Measurements from ENCODE around the gene KIF6.

KIF6 gene

DNA sequence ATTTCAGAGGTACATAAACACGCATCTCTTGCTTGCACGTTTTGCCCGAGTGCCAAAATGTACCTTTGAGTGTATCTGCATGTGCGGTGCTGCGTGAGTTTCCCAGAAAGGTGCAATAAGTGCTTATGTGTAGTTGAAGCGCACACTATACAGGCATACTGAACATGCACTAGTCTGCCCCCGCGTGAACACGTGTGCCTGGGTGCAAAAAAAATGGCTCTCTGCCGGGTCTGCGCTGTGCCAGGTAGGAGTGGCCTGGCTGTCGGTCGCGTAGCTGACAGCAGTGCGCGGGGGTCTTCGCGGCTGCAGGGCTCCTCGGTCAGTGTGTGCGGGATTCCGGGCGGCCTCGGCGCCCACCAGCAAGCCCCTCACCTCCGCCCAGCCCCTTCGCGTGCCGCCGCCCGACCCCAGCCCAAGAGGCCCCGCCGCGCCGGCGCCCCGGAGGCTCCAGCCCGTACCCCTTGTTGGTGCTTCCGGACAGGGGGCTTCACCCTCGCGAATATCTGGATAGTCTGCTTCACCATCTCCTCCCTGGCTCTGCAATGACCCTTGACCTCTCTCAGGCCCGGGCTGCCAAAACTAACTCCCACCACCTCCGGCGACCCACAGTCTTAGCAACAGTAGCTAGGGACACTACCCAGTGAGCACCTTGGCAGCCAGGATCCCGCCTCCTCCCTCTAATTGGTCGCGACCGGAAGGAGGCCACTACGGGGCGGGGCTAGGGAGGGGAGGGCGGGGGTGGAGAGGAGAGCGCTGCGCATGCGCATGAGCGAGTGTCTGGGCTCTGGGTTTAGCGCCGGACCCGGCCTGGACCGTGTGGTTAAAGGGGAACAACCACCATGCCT is at the start of gene KIF6:
KIF6 (minus strand) TSS at position 622 of the 845 bp plus-strand sequence; CDS start at position 524, 98 bp downstream.
- H3K79me2 ChIP-seq (ENCODE audit: insufficient read depth, low read length), result no peaks in the 10 kb centered on the region
- no peaks in the 10 kb centered on the region for H3K36me3 ChIP-seq (ENCODE audit: insufficient read depth, low read length)
- no peaks in the 10 kb centered on the region for H4K20me1 ChIP-seq (ENCODE audit: insufficient read depth, low read length)
- peaks cover 9% of the 10 kb centered on the region for H3K4me1 ChIP-seq (ENCODE audit: insufficient read depth, low read length)
- TF ChIP-seq, protein P1, sequence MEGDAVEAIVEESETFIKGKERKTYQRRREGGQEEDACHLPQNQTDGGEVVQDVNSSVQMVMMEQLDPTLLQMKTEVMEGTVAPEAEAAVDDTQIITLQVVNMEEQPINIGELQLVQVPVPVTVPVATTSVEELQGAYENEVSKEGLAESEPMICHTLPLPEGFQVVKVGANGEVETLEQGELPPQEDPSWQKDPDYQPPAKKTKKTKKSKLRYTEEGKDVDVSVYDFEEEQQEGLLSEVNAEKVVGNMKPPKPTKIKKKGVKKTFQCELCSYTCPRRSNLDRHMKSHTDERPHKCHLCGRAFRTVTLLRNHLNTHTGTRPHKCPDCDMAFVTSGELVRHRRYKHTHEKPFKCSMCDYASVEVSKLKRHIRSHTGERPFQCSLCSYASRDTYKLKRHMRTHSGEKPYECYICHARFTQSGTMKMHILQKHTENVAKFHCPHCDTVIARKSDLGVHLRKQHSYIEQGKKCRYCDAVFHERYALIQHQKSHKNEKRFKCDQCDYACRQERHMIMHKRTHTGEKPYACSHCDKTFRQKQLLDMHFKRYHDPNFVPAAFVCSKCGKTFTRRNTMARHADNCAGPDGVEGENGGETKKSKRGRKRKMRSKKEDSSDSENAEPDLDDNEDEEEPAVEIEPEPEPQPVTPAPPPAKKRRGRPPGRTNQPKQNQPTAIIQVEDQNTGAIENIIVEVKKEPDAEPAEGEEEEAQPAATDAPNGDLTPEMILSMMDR (IDR thresholded peaks at IDR 0.05; ENCODE audit: borderline replicate concordance, extremely low read depth, low read length, poor library complexity, severe bottlenecking), result no peak
- no peak for TF ChIP-seq EZH2 (IDR thresholded peaks at IDR 0.05; ENCODE audit: borderline replicate concordance, low read depth, low read length, severe bottlenecking)
- peaks cover 2% of the 10 kb centered on the region for H3K27me3 ChIP-seq (ENCODE audit: insufficient read depth, low read length, poor library complexity)
- no peak within 1 kb of the TSS for H3K27ac ChIP-seq (ENCODE audit: low read length)
- peak; percentile 99 for ATAC-seq (ENCODE audit: insufficient read depth, low read depth)
- peak within 1 kb of the TSS; percentile 78 for H3K4me2 ChIP-seq (ENCODE audit: insufficient read depth, low read length)
- H3K4me3 ChIP-seq (ENCODE audit: low read depth in 1 of 2, low read length in 2 of 2), result peak within 1 kb of the TSS in 1 of 2 experiments; percentile 57; a peak in 3 of 4 replicates
- no peaks in the 10 kb centered on the region for H3K9me3 ChIP-seq (ENCODE audit: insufficient read depth, low read length, severe bottlenecking)
- H2AFZ ChIP-seq (ENCODE audit: low read depth, low read length), result peak within 1 kb of the TSS; percentile 63
- H3K9ac ChIP-seq (ENCODE audit: low read depth, low read length), result no peak within 1 kb of the TSS
- peak; percentile 70 for DNase-seq

- H3K4me2 ChIP-seq (ENCODE audit: insufficient read depth, low read length), result no peak overlapping the region
- ATAC-seq (ENCODE audit: insufficient read depth, low read depth), result no peak
- H3K79me2 ChIP-seq (ENCODE audit: insufficient read depth, low read length), result no peaks in the 10 kb centered on the region
- H2AFZ ChIP-seq (ENCODE audit: low read depth, low read length), result no peak overlapping the region
- no peak for TF ChIP-seq EZH2 (IDR thresholded peaks at IDR 0.05; ENCODE audit: borderline replicate concordance, low read depth, low read length, severe bottlenecking)
- TF ChIP-seq, protein P1 (IDR thresholded peaks at IDR 0.05; ENCODE audit: borderline replicate concordance, extremely low read depth, low read length, poor library complexity, severe bottlenecking), result no peak
- H3K9ac ChIP-seq (ENCODE audit: low read depth, low read length), result no peak overlapping the region
- H3K4me3 ChIP-seq (ENCODE audit: low read depth in 1 of 2, low read length in 2 of 2), result no peak overlapping the region
- H4K20me1 ChIP-seq (ENCODE audit: insufficient read depth, low read length), result no peaks in the 10 kb centered on the region
- no peak overlapping the region for H3K27ac ChIP-seq (ENCODE audit: low read length)
- H3K4me1 ChIP-seq (ENCODE audit: insufficient read depth, low read length), result no peaks in the 10 kb centered on the region
- DNase-seq, result no peak
- no peaks in the 10 kb centered on the region for H3K36me3 ChIP-seq (ENCODE audit: insufficient read depth, low read length)
- no peaks in the 10 kb centered on the region for H3K9me3 ChIP-seq (ENCODE audit: insufficient read depth, low read length, severe bottlenecking)
- H3K27me3 ChIP-seq (ENCODE audit: insufficient read depth, low read length, poor library complexity), result peaks cover 4% of the 10 kb centered on the region
Observed at GRCh38 chr6:39773782-39774181, 48.6 kb upstream of the KIF6 start.

DNA sequence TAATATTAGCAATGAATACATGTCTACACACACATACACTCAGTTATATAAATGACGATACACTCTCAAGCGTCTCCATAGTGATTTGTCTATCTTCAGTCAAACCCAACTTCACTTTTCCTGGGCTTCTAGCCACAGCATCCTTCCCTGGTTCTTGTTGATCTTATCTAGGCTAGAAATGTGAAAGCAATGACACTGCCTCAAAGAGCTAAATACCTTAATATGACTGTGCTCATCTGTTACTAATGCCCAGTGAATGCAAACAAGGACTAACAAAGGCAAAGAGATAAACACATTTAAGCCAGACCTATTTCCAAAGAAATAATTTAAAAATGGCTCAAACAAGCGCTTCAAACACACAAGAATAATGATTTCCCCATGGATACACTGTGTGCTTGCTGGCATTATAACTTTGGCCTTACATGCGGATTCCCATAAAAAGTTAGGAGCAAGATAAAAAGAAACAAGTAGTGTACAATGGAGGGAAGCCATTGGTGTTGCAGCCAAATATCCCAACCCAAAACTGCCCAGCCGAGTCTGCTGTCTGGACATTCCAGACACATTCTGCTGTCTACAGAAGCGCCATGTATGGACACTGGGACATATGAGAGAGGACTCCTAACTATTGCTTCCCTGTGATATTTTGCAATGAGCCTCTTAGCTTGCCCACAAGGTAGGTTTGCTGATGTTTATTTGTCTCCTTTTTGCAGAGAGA is 47.5 kb upstream of the KIF6 start:
- no peaks in the 10 kb centered on the region for H3K4me1 ChIP-seq (ENCODE audit: insufficient read depth, low read length)
- H4K20me1 ChIP-seq (ENCODE audit: insufficient read depth, low read length), result no peaks in the 10 kb centered on the region
- DNase-seq, result no peak
- no peak overlapping the region for H3K4me3 ChIP-seq (ENCODE audit: low read depth in 1 of 2, low read length in 2 of 2)
- no peak overlapping the region for H3K4me2 ChIP-seq (ENCODE audit: insufficient read depth, low read length)
- no peak overlapping the region for H2AFZ ChIP-seq (ENCODE audit: low read depth, low read length)
- H3K9me3 ChIP-seq (ENCODE audit: insufficient read depth, low read length, severe bottlenecking), result no peaks in the 10 kb centered on the region
- no peak for ATAC-seq (ENCODE audit: insufficient read depth, low read depth)
- no peaks in the 10 kb centered on the region for H3K36me3 ChIP-seq (ENCODE audit: insufficient read depth, low read length)
- no peaks in the 10 kb centered on the region for H3K27me3 ChIP-seq (ENCODE audit: insufficient read depth, low read length, poor library complexity)
- no peak overlapping the region for H3K27ac ChIP-seq (ENCODE audit: low read length)
- no peaks in the 10 kb centered on the region for H3K79me2 ChIP-seq (ENCODE audit: insufficient read depth, low read length)
- no peak overlapping the region for H3K9ac ChIP-seq (ENCODE audit: low read depth, low read length)
- no peak for TF ChIP-seq EZH2 (IDR thresholded peaks at IDR 0.05; ENCODE audit: borderline replicate concordance, low read depth, low read length, severe bottlenecking)
- TF ChIP-seq, protein P1 (IDR thresholded peaks at IDR 0.05; ENCODE audit: borderline replicate concordance, extremely low read depth, low read length, poor library complexity, severe bottlenecking), result no peak
